SK-N-SH (cell line): Measurements from ENCODE around the gene ASPG. TPM values are rescaled to one million over a fixed set of nuclear protein-coding genes. Genes with fewer than 3 reads are reported as not detected.

Experiments used
- CTCF ChIA-PET: fragments of 300-600, 350-600 bp; formaldehyde crosslinking; extraction: SDS; loops from one replicate; lab custom pipeline; 2021; lab: Yijun Ruan, JAX
- POLR2A ChIA-PET: fragments of 350-600 bp; sonication (Branson Sonifier 250); formaldehyde crosslinking; extraction: SDS; loops from one replicate; lab custom pipeline; 2020; ENCODE audit warnings: antibody characterized with exemption, inconsistent platforms; lab: Yijun Ruan, JAX
- DNase-seq: peaks from one replicate; pipeline ENCODE4 v3.0.0; 2012
- H2AFZ ChIP-seq: fragments of 200-600 bp; sonication (generic); 2 replicates; pipeline ENCODE4 v1.8.1; 2016; ENCODE audit warnings: antibody characterized with exemption, mild to moderate bottlenecking, low read depth
- H3F3A ChIP-seq: fragments of 200-600 bp; sonication (generic); replicated peaks from 2 replicates; pipeline ENCODE3; 2016; ENCODE audit warnings: antibody characterized with exemption, mild to moderate bottlenecking; ENCODE audit not compliant: insufficient read depth
- H3K27ac ChIP-seq, 2 experiments: fragments of 200-500 bp in 1 of 2; fragments of 200-600 bp in 1 of 2; sonication (Bioruptor generic) in 1 of 2; sonication (generic), shearing (Covaris generic) in 1 of 2; 2 replicates each; pipeline versions ENCODE4 v1.5.1 to v1.6.1; 2014 to 2016; ENCODE audit warnings: low read depth in 2 of 2, inconsistent platforms in 1 of 2, low read length in 1 of 2, mild to moderate bottlenecking in 1 of 2, mixed read lengths in 1 of 2
- H3K27me3 ChIP-seq: fragments of 200-600 bp; sonication (generic), shearing (Covaris generic); 2 replicates; pipeline ENCODE4 v1.6.1; 2016; ENCODE audit warnings: mixed run types; ENCODE audit not compliant: insufficient read depth
- H3K36me3 ChIP-seq, 2 experiments: fragments of 200-500 bp in 1 of 2; fragments of 200-600 bp in 1 of 2; sonication (Bioruptor generic) in 1 of 2; sonication (generic) in 1 of 2; replicated peaks in 1 of 2; 2 replicates each; pipeline versions ENCODE3 to v1.5.1; 2014 to 2016; ENCODE audit warnings: low read length in 1 of 2, mild to moderate bottlenecking in 1 of 2; ENCODE audit not compliant: insufficient read depth in 2 of 2, control insufficient read depth in 1 of 2
- H3K4me1 ChIP-seq, 2 experiments: fragments of 200-500 bp in 1 of 2; fragments of 200-600 bp in 1 of 2; sonication (Bioruptor generic) in 1 of 2; sonication (generic), shearing (Covaris generic) in 1 of 2; 2 replicates each; pipeline versions ENCODE4 v1.5.1 to v1.6.1; 2014 to 2016; ENCODE audit warnings: low read depth in 1 of 2, low read length in 1 of 2, mixed run types in 1 of 2; ENCODE audit not compliant: insufficient read depth in 2 of 2, control insufficient read depth in 1 of 2
- H3K4me2 ChIP-seq: fragments of 200-600 bp; sonication (generic), shearing (Covaris generic); 2 replicates; pipeline ENCODE4 v1.6.1; 2017; ENCODE audit warnings: mixed run types
- H3K4me3 ChIP-seq, 2 experiments: fragments of 200-500 bp in 1 of 2; fragments of 200-600 bp in 1 of 2; sonication (Bioruptor generic) in 1 of 2; sonication (generic), shearing (Covaris generic) in 1 of 2; 2 replicates each; pipeline versions ENCODE4 v1.5.1 to v1.8.1; 2014 to 2016; ENCODE audit warnings: low read depth in 2 of 2, inconsistent platforms in 1 of 2, low read length in 1 of 2, mild to moderate bottlenecking in 1 of 2, mixed read lengths in 1 of 2, moderate library complexity in 1 of 2
- H3K79me2 ChIP-seq: fragments of 200-600 bp; sonication (generic); 2 replicates; pipeline ENCODE4 v1.8.1; 2017; ENCODE audit warnings: mild to moderate bottlenecking; ENCODE audit not compliant: insufficient read depth
- H3K9ac ChIP-seq: fragments of 200-600 bp; sonication (generic); 2 replicates; pipeline ENCODE4 v1.6.1; 2017; ENCODE audit warnings: mixed run types
- H3K9me2 ChIP-seq: fragments of 200-600 bp; sonication (generic); 2 replicates; pipeline ENCODE4 v1.6.1; 2017; ENCODE audit warnings: mixed run types
- H3K9me3 ChIP-seq: fragments of 200-600 bp; sonication (generic); 2 replicates; pipeline ENCODE4 v1.6.1; 2017; ENCODE audit warnings: mixed run types, mild to moderate bottlenecking, moderate library complexity
- H4K20me1 ChIP-seq: fragments of 200-600 bp; sonication (generic); 2 replicates; pipeline ENCODE4 v1.6.1; 2017; ENCODE audit warnings: mild to moderate bottlenecking, mixed run types; ENCODE audit not compliant: insufficient read depth
- CHD2 ChIP-seq: fragments of 150-350 bp; IDR thresholded peaks from 2 replicates; pipeline ENCODE4 v1.6.1; 2018; ENCODE audit warnings: low read length; ENCODE audit not compliant: partially characterized antibody
- EZH2phosphoT487 ChIP-seq: fragments of 200-600 bp; sonication (generic); IDR thresholded peaks from 2 replicates; pipeline ENCODE4 v1.6.1; 2017; ENCODE audit warnings: low read depth, mixed run types, mild to moderate bottlenecking, antibody characterized with exemption, moderate library complexity, borderline replicate concordance
- GATA2 ChIP-seq: sonication (generic); formaldehyde crosslinking; IDR thresholded peaks from 2 replicates; pipeline ENCODE4 v1.5.0; 2020; ENCODE audit warnings: mild to moderate bottlenecking, missing genetic modification reagents
- MEF2A ChIP-seq: IDR thresholded peaks from 2 replicates; pipeline ENCODE4 v1.4.0; 2012; ENCODE audit warnings: low read depth, borderline replicate concordance
- MXI1 ChIP-seq: IDR thresholded peaks from 2 replicates; pipeline ENCODE4 v1.6.1; 2012; ENCODE audit warnings: mild to moderate bottlenecking, low read depth, low read length, improper control_type of control experiment
- POLR2AphosphoS5 ChIP-seq: IDR thresholded peaks from 2 replicates; pipeline ENCODE4 v1.6.1; 2012; ENCODE audit warnings: low read depth, low read length
- RAD21 ChIP-seq: IDR thresholded peaks from 2 replicates; pipeline ENCODE4 v1.6.1; 2012; ENCODE audit warnings: mild to moderate bottlenecking, low read length
- REST ChIP-seq: IDR thresholded peaks from 2 replicates; pipeline ENCODE4 v1.6.1; 2012; ENCODE audit warnings: mild to moderate bottlenecking, low read depth, low read length, moderate library complexity
- TAF1 ChIP-seq: IDR thresholded peaks from 2 replicates; pipeline ENCODE4 v1.6.1; 2012; ENCODE audit warnings: low read depth, mild to moderate bottlenecking, low read length, moderate library complexity, borderline replicate concordance
- TEAD4 ChIP-seq: IDR thresholded peaks from 2 replicates; pipeline ENCODE4 v1.4.0; 2012; ENCODE audit warnings: mild to moderate bottlenecking, borderline replicate concordance; ENCODE audit not compliant: insufficient read depth
- USF1 ChIP-seq: IDR thresholded peaks from 2 replicates; pipeline ENCODE4 v1.4.0; 2012; ENCODE audit warnings: low read depth, borderline replicate concordance
- ZBTB33 ChIP-seq: IDR thresholded peaks from 2 replicates; pipeline ENCODE4 v1.4.0; 2012; ENCODE audit warnings: low read depth, borderline replicate concordance
- WGBS: methylation state at CpG from one replicate; pipeline ENCODE4 v1.1.6; 2017; ENCODE audit warnings: low lambda C conversion rate; 5-methylcytosine and 5-hydroxymethylcytosine counted together
- polyA plus RNA-seq, 3 experiments: library from polyadenylated mRNA; depleted of rRNA; stranded (reverse); fragments of >200 nt; gene quantifications; 2 replicates each; pipeline ENCODE4 v1.2.3, GENCODE V29; 2012
- TF ChIP-seq, protein P1 (sequence below): IDR thresholded peaks from 2 replicates; pipeline ENCODE4 v1.4.0; 2012; ENCODE audit warnings: low read depth
- TF ChIP-seq, protein P2 (sequence below): IDR thresholded peaks from 2 replicates; pipeline ENCODE4; 2012
- TF ChIP-seq, protein P3 (sequence below): fragments of 200-600 bp; sonication (generic); IDR thresholded peaks from 2 replicates; pipeline ENCODE4 v1.6.1; 2017; ENCODE audit warnings: antibody characterized with exemption, mild to moderate bottlenecking, moderate library complexity

ASPG gene
- polyA plus RNA-seq, 1 of the 3 experiments (the other 2 are of a cell fraction): not detected

GRCh38 chr14:104103061-104103445 lies 17.6 kb downstream of the ASPG start:
- Histone ChIP-seq H3K4me3 (no peak overlapping the region), H3F3A (no peaks in the 10 kb centered on the region), H4K20me1 (no peaks in the 10 kb centered on the region), H3K27ac (no peak overlapping the region), H3K9ac (no peak overlapping the region), H3K4me1 (peaks cover 0 to 14% of the 10 kb centered on the region in 2 experiments; a peak in 1 of 4 replicates), H3K36me3 (no peaks in the 10 kb centered on the region), H3K79me2 (no peaks in the 10 kb centered on the region), H2AFZ (no peak overlapping the region), H3K9me2 (no peaks in the 10 kb centered on the region), H3K27me3 (no peaks in the 10 kb centered on the region), H3K4me2 (no peak overlapping the region), H3K9me3 (no peaks in the 10 kb centered on the region)
- DNase-seq: no peak
- WGBS: 65% methylated on average over 11 of the region's 26 CpGs
- TF ChIP-seq, protein P1, sequence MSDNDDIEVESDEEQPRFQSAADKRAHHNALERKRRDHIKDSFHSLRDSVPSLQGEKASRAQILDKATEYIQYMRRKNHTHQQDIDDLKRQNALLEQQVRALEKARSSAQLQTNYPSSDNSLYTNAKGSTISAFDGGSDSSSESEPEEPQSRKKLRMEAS: no peak
- TF ChIP-seq, protein P2, sequence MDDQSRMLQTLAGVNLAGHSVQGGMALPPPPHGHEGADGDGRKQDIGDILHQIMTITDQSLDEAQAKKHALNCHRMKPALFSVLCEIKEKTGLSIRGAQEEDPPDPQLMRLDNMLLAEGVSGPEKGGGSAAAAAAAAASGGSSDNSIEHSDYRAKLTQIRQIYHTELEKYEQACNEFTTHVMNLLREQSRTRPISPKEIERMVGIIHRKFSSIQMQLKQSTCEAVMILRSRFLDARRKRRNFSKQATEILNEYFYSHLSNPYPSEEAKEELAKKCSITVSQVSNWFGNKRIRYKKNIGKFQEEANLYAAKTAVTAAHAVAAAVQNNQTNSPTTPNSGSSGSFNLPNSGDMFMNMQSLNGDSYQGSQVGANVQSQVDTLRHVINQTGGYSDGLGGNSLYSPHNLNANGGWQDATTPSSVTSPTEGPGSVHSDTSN: no peak
- TF ChIP-seq CHD2 (no peak), POLR2AphosphoS5 (no peak), MEF2A (no peak), TEAD4 (no peak), EZH2phosphoT487 (no peak), ZBTB33 (no peak), USF1 (no peak), RAD21 (no peak), REST (no peak), MXI1 (no peak), TAF1 (no peak), GATA2 (CRISPR knock-in tag) (no peak)
- TF ChIP-seq, protein P3, sequence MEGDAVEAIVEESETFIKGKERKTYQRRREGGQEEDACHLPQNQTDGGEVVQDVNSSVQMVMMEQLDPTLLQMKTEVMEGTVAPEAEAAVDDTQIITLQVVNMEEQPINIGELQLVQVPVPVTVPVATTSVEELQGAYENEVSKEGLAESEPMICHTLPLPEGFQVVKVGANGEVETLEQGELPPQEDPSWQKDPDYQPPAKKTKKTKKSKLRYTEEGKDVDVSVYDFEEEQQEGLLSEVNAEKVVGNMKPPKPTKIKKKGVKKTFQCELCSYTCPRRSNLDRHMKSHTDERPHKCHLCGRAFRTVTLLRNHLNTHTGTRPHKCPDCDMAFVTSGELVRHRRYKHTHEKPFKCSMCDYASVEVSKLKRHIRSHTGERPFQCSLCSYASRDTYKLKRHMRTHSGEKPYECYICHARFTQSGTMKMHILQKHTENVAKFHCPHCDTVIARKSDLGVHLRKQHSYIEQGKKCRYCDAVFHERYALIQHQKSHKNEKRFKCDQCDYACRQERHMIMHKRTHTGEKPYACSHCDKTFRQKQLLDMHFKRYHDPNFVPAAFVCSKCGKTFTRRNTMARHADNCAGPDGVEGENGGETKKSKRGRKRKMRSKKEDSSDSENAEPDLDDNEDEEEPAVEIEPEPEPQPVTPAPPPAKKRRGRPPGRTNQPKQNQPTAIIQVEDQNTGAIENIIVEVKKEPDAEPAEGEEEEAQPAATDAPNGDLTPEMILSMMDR: no peak
- ChIA-PET POLR2A (no interaction called here), CTCF (interaction anchor here (0.7 to 5.7 kb wide), 3 partner anchors 9 to 25 kb away, joined by 3 to 36 read pairs (median 5); no protein-coding TSS in a partner anchor)
